Measurements from ENCODE around the gene ATP2B2. TPM values are rescaled to one million over a fixed set of nuclear protein-coding genes. Genes with fewer than 3 reads are reported as not detected.
A peak's percentile ranks its signal among the peaks of the same experiment; 100 is the strongest.

The ATP2B2 gene
- total and polyA plus RNA-seq, 9 of the 15 experiments (the other 6 are each of a cell fraction or from before 2014, with no cell fraction given) = 0.06 TPM; not detected in 8

DNA sequence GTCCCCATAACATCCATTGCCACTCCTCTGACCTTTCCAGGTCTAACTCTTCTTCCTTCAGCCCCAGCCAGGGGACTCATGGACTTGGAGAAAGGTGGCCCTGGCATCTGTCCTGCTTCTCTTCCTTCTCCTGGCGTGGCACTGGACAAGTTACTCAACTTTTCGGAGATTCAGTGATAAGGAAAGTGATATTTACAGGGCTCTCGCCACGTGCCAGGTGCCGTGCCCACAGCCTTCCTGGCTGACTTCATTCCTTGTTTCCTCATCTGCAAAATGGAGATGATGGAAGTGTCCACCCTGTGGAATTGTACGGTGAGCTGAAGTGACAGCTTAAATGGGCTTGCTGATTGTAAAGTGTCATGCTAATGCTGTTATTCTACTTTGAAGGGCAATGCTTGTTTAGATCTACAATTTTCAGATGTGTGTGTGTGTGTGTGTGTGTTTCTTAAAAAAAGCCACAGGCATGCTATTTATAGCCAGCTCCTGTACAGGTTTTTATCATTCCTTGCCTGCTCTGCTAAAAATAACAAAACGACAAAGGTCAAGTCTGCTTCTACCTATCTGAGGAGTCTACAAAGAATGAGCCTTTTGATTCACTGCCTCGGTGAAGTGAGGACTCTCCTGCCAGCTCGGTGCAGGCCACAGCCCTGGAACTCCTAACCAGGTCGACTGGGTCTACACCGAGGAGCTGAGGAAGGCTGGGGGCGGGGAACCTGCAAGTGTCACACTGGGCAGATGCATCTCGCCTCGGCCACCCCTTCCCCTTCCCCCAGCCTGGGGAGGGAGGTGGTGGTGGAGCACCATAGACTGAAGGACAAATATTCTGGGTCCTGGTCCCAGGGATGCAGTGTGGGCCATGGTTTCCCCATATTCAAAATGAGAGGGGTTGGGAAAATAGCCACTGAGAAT lies 11.4 kb upstream of the ATP2B2 start:
- Histone ChIP-seq H3K4me3 (no peak overlapping the region), H3K27ac (ENCODE audit: extremely low read depth, low read depth, low read length) (no peak overlapping the region), H2AFZ (ENCODE audit: low read depth, low read length) (no peak overlapping the region), H4K20me1 (replicated peaks; ENCODE audit: control insufficient read depth, insufficient read depth, low read length) (peaks cover 25% of the 10 kb centered on the region), H3K9me1 (ENCODE audit: control insufficient read depth, insufficient read depth, low read length) (no peaks in the 10 kb centered on the region), H3K9me3 (replicated peaks; ENCODE audit: control insufficient read depth, insufficient read depth, low read depth, low read length) (no peaks in the 10 kb centered on the region), H3K4me2 (ENCODE audit: insufficient read depth, low read length) (no peak overlapping the region), H3K36me3 (ENCODE audit: control insufficient read depth, insufficient read depth, low read length) (no peaks in the 10 kb centered on the region), H3K9ac (ENCODE audit: insufficient read depth in 1 of 2, low read depth in 2 of 2, low read length in 2 of 2) (no peak overlapping the region), H3K27me3 (ENCODE audit: control insufficient read depth in 2 of 2, insufficient read depth in 2 of 2, low read length in 2 of 2) (peaks cover 17 to 64% of the 10 kb centered on the region in 2 experiments), H3K79me2 (ENCODE audit: control insufficient read depth, insufficient read depth, low read length) (no peaks in the 10 kb centered on the region), H3K4me1 (replicated peaks in 1 of 2; ENCODE audit: control insufficient read depth in 2 of 2, insufficient read depth in 2 of 2, low read length in 2 of 2) (no peaks in the 10 kb centered on the region; a peak in 1 of 5 replicates)
- intact Hi-C loops (cut with micrococcal nuclease) (no loop called here), in situ Hi-C loops (cut with MboI) (no loop called here)
- ATAC-seq (no peak), FAIRE-seq (peak; percentile 29), DNase-seq (ENCODE audit: extremely low read depth in 1 of 4, low spot score in 3 of 4) (peak in 1 of 4 experiments; percentile 13)
- ChIA-PET CTCF (ENCODE audit: low intra/inter-chr PET ratio) (no interaction called here), POLR2A (interaction anchor here (0.6 kb wide), 1 partner anchor 500 kb away, joined by 3 read pairs; no protein-coding TSS in a partner anchor)
- no TSS peak for BruUV-seq (replicated peaks)
- TF ChIP-seq, protein P1, sequence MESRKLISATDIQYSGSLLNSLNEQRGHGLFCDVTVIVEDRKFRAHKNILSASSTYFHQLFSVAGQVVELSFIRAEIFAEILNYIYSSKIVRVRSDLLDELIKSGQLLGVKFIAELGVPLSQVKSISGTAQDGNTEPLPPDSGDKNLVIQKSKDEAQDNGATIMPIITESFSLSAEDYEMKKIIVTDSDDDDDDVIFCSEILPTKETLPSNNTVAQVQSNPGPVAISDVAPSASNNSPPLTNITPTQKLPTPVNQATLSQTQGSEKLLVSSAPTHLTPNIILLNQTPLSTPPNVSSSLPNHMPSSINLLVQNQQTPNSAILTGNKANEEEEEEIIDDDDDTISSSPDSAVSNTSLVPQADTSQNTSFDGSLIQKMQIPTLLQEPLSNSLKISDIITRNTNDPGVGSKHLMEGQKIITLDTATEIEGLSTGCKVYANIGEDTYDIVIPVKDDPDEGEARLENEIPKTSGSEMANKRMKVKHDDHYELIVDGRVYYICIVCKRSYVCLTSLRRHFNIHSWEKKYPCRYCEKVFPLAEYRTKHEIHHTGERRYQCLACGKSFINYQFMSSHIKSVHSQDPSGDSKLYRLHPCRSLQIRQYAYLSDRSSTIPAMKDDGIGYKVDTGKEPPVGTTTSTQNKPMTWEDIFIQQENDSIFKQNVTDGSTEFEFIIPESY (CRISPR knock-in tag; IDR thresholded peaks at IDR 0.05) = no peak
- TF ChIP-seq MEF2D (tag; conservative IDR thresholded peaks at IDR 0.05; ENCODE audit: low read depth) (0 out of 2 replicates have a peak, but pooled peaks have one; percentile 55), SNRNP70 (optimal IDR thresholded peaks at IDR 0.05; ENCODE audit: low read depth, low read length) (no peak), MEF2A (IDR thresholded peaks at IDR 0.05; ENCODE audit: control insufficient read depth, low read depth, low read length) (peak; percentile 82; the same call in 1 of the 2 replicates), RAD21 (CRISPR knock-in tag; conservative IDR thresholded peaks at IDR 0.05 in 1 of 2, IDR thresholded peaks at IDR 0.05 in 1 of 2) (0 out of 4 replicates have a peak, but pooled peaks of 1 of the 2 experiments have one; percentile 1), MTF1 (CRISPR knock-in tag; IDR thresholded peaks at IDR 0.05; ENCODE audit: borderline replicate concordance) (no peak), CBFA2T3 (IDR thresholded peaks at IDR 0.05) (peak; percentile 21; the same call in 1 of the 2 replicates)
- TF ChIP-seq, protein P2, sequence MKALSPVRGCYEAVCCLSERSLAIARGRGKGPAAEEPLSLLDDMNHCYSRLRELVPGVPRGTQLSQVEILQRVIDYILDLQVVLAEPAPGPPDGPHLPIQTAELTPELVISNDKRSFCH (CRISPR knock-in tag; IDR thresholded peaks at IDR 0.05) = no peak
- TF ChIP-seq, protein P2 (tag; IDR thresholded peaks at IDR 0.05) = peak; percentile 51; the same call in 1 of the 2 replicates
- WGBS (ENCODE audit: insufficient coverage, low coverage, missing lambda C conversion rate) = under 1% methylated on average over 13 of the region's 14 CpGs
